ENCODE data around the gene ARL9. TPM values are rescaled to one million over a fixed set of nuclear protein-coding genes. Genes with fewer than 3 reads are reported as not detected.

The ARL9 gene
- 0.21 TPM in 1 of 2 replicates, not detected in the other for total RNA-seq (2011; cell fraction: chromatin; rRNA removed; ENCODE audit: low replicate concordance)
- total RNA-seq (2011; cell fraction: nucleolus; rRNA removed) = 0.33 TPM in 1 of 2 replicates, not detected in the other
- total RNA-seq (2011; cell fraction: nucleoplasm; rRNA removed) = 0.69 TPM in 1 of 2 replicates, not detected in the other
- total RNA-seq (2014; rRNA removed) = not detected in 2 replicates
- 0.15 TPM in 1 of 2 replicates, not detected in the other for total RNA-seq (2014; rRNA removed; fragmentation: Illumina TruSeq; extraction: Trizol)
- 0.11 TPM in 1 of 2 replicates, not detected in the other for total RNA-seq (2015; rRNA removed; fragmentation: Illumina TruSeq; extraction: Trizol)
- 0.11 and 0.22 TPM in 2 replicates for total RNA-seq (2021)
- polyA plus RNA-seq (2011; rRNA removed) = 0.07 TPM in 1 of 2 replicates, not detected in the other
- polyA plus RNA-seq (2011; cell fraction: cytosol; rRNA removed) = 0.09 TPM in 1 of 2 replicates, not detected in the other
- 0.08 TPM in 1 of 2 replicates, not detected in the other for polyA plus RNA-seq (2011; cell fraction: nucleus; rRNA removed)
- polyA plus RNA-seq (2012) = 0.05 and 0.15 TPM in 2 replicates
- not detected in 2 replicates for polyA plus RNA-seq (2014; fragmentation: Illumina TruSeq; extraction: Trizol)
- polyA plus RNA-seq (2014; fragmentation: Nextera tagmentation; extraction: Ambion mirVana) = under 1 TPM in 1 of 2 experiments, not detected in 1; 0.10 TPM
- not detected in 2 replicates for polyA plus RNA-seq (2014; rRNA removed)
- polyA minus RNA-seq (2011; rRNA and poly(A)+ RNA removed) = 0.14 TPM in 1 of 2 replicates, not detected in the other
- polyA minus RNA-seq (2011; cell fraction: cytosol; rRNA and poly(A)+ RNA removed) = not detected in 2 replicates
- not detected in 2 replicates for polyA minus RNA-seq (2011; cell fraction: nucleus; rRNA and poly(A)+ RNA removed)
- Bru-seq, nascent RNA = percentile 45 among the genes with signal in this experiment
- BruChase-seq, experiment 1, labeled RNA remaining after a 2-hour chase = percentile 62 among the genes with signal in this experiment
- BruChase-seq, experiment 2, labeled RNA remaining after a 6-hour chase = percentile 62 among the genes with signal in this experiment
- long read RNA-seq, experiment 1 = 0 reads
- long read RNA-seq, experiment 2 = 0 reads
- long read RNA-seq, experiment 3 = 0 reads

DNA sequence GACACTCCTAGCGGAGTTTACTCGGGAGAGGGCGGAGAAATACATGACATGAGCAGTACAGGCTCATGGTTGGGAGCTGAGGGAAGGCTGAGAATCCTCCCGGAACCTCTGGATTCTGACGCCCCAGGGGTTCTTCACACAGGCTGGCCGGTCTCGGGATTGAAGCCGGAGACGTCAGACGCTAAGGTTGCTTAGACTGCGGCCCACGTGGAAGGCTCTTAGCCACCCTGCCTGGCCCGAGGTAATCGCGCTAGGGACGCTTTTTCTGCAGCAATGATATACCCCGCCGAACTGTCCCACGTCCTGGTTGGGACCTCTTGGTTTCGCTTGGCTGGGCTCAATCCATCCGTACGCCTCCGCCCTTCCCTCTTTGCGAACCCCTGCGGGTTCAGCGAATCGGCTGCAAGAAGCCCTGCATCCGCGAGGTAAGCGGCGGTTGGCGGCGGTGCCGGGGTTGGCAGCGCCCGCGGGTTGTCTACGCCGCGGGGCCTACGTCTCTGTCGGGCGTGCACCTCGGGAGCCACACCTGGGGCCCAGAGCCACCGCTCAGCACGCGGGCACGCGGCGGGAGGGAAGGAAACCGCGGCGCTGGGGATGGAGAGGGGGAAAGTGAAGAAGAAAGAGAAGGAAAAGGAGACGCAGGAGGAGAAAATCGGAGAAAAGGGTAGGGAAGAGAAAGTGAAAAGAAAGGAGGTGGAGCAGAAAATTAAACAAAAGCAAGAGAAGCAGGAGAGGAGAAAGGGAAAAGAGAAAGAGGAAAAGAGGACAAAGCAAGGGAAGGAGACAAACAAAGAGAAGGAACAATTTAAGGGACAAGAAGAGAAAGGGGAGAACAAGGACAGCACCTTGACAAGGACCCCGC, at the start of gene ARL9:
ARL9 (plus strand) TSS at position 523 of the 862 bp plus-strand sequence; CDS start at position 595, 72 bp downstream.
- Histone ChIP-seq H3K36me3 (ENCODE audit: control insufficient read depth, insufficient read depth, low read length) (peaks cover 32% of the 10 kb centered on the region), H2AFZ (ENCODE audit: low read depth, low read length) (no peak within 1 kb of the TSS), H3K27me3 (ENCODE audit: control insufficient read depth in 2 of 2, insufficient read depth in 2 of 2, low read length in 2 of 2) (no peaks in the 10 kb centered on the region), H3K27ac (ENCODE audit: extremely low read depth, low read depth, low read length) (no peak within 1 kb of the TSS), H4K20me1 (replicated peaks; ENCODE audit: control insufficient read depth, insufficient read depth, low read length) (no peaks in the 10 kb centered on the region), H3K79me2 (ENCODE audit: control insufficient read depth, insufficient read depth, low read length) (no peaks in the 10 kb centered on the region), H3K4me2 (ENCODE audit: insufficient read depth, low read length) (no peak within 1 kb of the TSS), H3K9ac (ENCODE audit: insufficient read depth in 1 of 2, low read depth in 2 of 2, low read length in 2 of 2) (no peak within 1 kb of the TSS), H3K9me3 (replicated peaks; ENCODE audit: control insufficient read depth, insufficient read depth, low read depth, low read length) (peaks cover 1% of the 10 kb centered on the region; the same call in 1 of the 2 replicates), H3K4me1 (replicated peaks in 1 of 2; ENCODE audit: control insufficient read depth in 2 of 2, insufficient read depth in 2 of 2, low read length in 2 of 2) (no peaks in the 10 kb centered on the region), H3K9me1 (ENCODE audit: control insufficient read depth, insufficient read depth, low read length) (no peaks in the 10 kb centered on the region), H3K4me3 (no peak within 1 kb of the TSS)
- FAIRE-seq (no peak), DNase-seq (ENCODE audit: extremely low read depth in 1 of 4, low spot score in 3 of 4) (no peak), ATAC-seq (no peak)
- in situ Hi-C loops (cut with MboI) (no loop called here), intact Hi-C loops (cut with micrococcal nuclease) (no loop called here)
- ChIA-PET POLR2A (interaction anchor here (0.6 to 0.7 kb wide), 3 partner anchors 11 to 606 kb away, joined by 3 to 6 read pairs (median 3); no protein-coding TSS in a partner anchor), CTCF (ENCODE audit: low intra/inter-chr PET ratio) (no interaction called here)
- no TSS peak for BruUV-seq (replicated peaks)
- WGBS (ENCODE audit: insufficient coverage, low coverage, missing lambda C conversion rate) = 95% methylated on average over 38 of the region's 56 CpGs
- TF ChIP-seq RBM22 (IDR thresholded peaks at IDR 0.05; ENCODE audit: low read depth, low read length, poor library complexity, severe bottlenecking) (peak; percentile 80), ZBTB33 (CRISPR knock-in tag; IDR thresholded peaks at IDR 0.05) (peak; percentile 93), ZNF280A (IDR thresholded peaks at IDR 0.05; ENCODE audit: low read depth, partially characterized antibody) (no peak), ZC3H4 (CRISPR knock-in tag; IDR thresholded peaks at IDR 0.05; ENCODE audit: borderline replicate concordance) (no peak), NR0B1 (IDR thresholded peaks at IDR 0.05; ENCODE audit: partially characterized antibody) (no peak), POLR2A (conservative IDR thresholded peaks at IDR 0.05) (0 out of 2 replicates have a peak, but pooled peaks have one; percentile 18)
- TF ChIP-seq, protein P1, sequence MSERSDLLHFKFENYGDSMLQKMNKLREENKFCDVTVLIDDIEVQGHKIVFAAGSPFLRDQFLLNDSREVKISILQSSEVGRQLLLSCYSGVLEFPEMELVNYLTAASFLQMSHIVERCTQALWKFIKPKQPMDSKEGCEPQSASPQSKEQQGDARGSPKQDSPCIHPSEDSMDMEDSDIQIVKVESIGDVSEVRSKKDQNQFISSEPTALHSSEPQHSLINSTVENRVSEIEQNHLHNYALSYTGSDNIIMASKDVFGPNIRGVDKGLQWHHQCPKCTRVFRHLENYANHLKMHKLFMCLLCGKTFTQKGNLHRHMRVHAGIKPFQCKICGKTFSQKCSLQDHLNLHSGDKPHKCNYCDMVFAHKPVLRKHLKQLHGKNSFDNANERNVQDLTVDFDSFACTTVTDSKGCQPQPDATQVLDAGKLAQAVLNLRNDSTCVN (CRISPR knock-in tag; IDR thresholded peaks at IDR 0.05) = 0 out of 2 replicates have a peak, but pooled peaks have one; percentile 26
- TF ChIP-seq, protein P2, sequence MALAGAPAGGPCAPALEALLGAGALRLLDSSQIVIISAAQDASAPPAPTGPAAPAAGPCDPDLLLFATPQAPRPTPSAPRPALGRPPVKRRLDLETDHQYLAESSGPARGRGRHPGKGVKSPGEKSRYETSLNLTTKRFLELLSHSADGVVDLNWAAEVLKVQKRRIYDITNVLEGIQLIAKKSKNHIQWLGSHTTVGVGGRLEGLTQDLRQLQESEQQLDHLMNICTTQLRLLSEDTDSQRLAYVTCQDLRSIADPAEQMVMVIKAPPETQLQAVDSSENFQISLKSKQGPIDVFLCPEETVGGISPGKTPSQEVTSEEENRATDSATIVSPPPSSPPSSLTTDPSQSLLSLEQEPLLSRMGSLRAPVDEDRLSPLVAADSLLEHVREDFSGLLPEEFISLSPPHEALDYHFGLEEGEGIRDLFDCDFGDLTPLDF (CRISPR knock-in tag; IDR thresholded peaks at IDR 0.05) = no peak

Measured in K562 (cell line).